A549 treated with Mapracorat at 1 μM for 4 hours (cell line): ENCODE data around the gene GOLGA8M. TPM values are rescaled to one million over a fixed set of nuclear protein-coding genes. Genes with fewer than 3 reads are reported as not detected.

ENCODE experiments used
- total RNA-seq: library from RNA; stranded (reverse); fragments of 200-300 nt; extraction: Qiagen RNA extraction; gene quantifications from 5 replicates; pipeline ENCODE4 v1.2.3, GENCODE V29; 2022

Gene GOLGA8M, protein sequence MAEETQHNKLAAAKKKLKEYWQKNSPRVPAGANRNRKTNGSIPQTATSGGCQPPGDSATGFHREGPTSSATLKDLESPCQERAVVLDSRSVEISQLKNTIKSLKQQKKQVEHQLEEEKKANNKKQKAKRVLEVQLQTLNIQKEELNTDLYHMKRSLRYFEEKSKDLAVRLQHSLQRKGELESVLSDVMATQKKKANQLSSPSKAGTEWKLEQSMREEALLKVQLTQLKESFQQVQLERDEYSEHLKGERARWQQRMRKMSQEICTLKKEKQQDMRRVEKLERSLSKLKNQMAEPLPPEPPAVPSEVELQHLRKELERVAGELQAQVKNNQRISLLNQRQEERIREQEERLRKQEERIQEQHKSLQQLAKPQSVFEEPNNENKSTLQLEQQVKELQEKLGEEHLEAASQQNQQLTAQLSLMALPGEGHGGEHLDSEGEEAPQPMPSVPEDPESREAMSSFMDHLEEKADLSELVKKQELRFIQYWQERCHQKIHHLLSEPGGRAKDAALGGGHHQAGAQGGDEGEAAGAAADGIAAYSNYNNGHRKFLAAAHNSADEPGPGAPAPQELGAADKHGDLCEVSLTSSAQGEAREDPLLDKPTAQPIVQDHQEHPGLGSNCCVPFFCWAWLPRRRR
- total RNA-seq: 0.08 to 0.40 TPM in 2 of 5 replicates, not detected in the others

DNA sequence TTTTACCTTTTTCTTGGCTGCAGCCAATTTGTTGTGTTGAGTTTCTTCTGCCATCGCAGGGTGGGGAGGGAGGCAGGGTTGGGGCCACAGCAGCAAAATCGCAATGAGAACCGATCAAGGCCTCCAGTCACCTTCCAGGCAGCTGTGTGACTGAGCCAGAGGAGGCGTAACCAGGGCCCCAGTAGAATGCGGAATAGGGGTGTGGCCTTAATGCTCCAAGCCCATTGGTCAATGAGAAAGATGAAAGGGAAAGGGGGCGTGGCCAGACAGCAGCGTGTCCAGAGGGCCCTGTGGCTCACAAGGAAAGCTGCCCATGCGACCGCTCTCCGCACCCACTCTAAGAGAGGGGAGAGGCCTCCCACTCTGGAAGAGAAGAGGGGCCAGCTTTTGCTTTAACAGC lies at the start of gene GOLGA8M:
TSS of gene GOLGA8M (minus strand) at position 152 of the 400 bp plus-strand sequence. CDS start at position 54, 98 bp downstream.

Other genes starting within 250 kb of the GOLGA8M start
- gene GOLGA8G, start 179.4 kb downstream of the GOLGA8M start, total RNA-seq: not detected in 5 replicates
- not detected in 5 replicates for gene GOLGA6L25, start 158.9 kb downstream of the GOLGA8M start, total RNA-seq
- gene GOLGA6L7, start 136.2 kb upstream of the GOLGA8M start, total RNA-seq: not detected in 5 replicates
- 15.5 to 20.7 TPM (median 17.9 TPM) in 5 replicates for gene APBA2, start 173.6 kb upstream of the GOLGA8M start, total RNA-seq